Measurements from ENCODE around the gene CLDN9. TPM values are rescaled to one million over a fixed set of nuclear protein-coding genes. Genes with fewer than 3 reads are reported as not detected.

The CLDN9 gene
- total and polyA plus RNA-seq, 9 of the 15 experiments (the other 6 are each of a cell fraction or from before 2014, with no cell fraction given) = 0.12 to 0.44 (median 0.22) TPM; not detected in 4

GRCh38 chr16:3007059-3007956 lies 5.4 kb upstream of the CLDN9 start (continued):
- no peak for TF ChIP-seq ZNF431 (CRISPR knock-in tag; IDR thresholded peaks at IDR 0.05)
- no peak for TF ChIP-seq CHD2 (IDR thresholded peaks at IDR 0.05; ENCODE audit: low read depth, low read length)
- no peak for TF ChIP-seq NR3C1 (CRISPR knock-in tag; IDR thresholded peaks at IDR 0.05)
- no peak for TF ChIP-seq TRIM24 (IDR thresholded peaks at IDR 0.05)
- no peak for TF ChIP-seq TRIM28 (IDR thresholded peaks at IDR 0.05)
- TF ChIP-seq, protein P1, sequence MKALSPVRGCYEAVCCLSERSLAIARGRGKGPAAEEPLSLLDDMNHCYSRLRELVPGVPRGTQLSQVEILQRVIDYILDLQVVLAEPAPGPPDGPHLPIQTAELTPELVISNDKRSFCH (CRISPR knock-in tag; IDR thresholded peaks at IDR 0.05) = no peak
- TF ChIP-seq, protein P1 (tag; IDR thresholded peaks at IDR 0.05) = 0 out of 2 replicates have a peak, but pooled peaks have one; percentile 19
- TF ChIP-seq MECOM (CRISPR knock-in tag; IDR thresholded peaks at IDR 0.05) = 0 out of 2 replicates have a peak, but pooled peaks have one; percentile 39
- no peak for TF ChIP-seq FOXK1 (CRISPR knock-in tag; IDR thresholded peaks at IDR 0.05; ENCODE audit: borderline replicate concordance)
- TF ChIP-seq ZNF551 (CRISPR knock-in tag; IDR thresholded peaks at IDR 0.05) = no peak
- peak; percentile 84 for TF ChIP-seq CHD4 (IDR thresholded peaks at IDR 0.05; ENCODE audit: insufficient read depth, insufficient replicate concordance, low read depth, low read length, poor library complexity, severe bottlenecking)
- TF ChIP-seq ELF2 (CRISPR knock-in tag; IDR thresholded peaks at IDR 0.05) = no peak
- TF ChIP-seq, protein P2, sequence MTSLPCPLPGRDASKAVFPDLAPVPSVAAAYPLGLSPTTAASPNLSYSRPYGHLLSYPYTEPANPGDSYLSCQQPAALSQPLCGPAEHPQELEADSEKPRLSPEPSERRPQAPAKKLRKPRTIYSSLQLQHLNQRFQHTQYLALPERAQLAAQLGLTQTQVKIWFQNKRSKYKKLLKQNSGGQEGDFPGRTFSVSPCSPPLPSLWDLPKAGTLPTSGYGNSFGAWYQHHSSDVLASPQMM (CRISPR knock-in tag; IDR thresholded peaks at IDR 0.05) = no peak
- 0 out of 2 replicates have a peak, but pooled peaks have one; percentile 15 for TF ChIP-seq L3MBTL2 (IDR thresholded peaks at IDR 0.05)
- peak; percentile 57; the same call in 1 of the 2 replicates for TF ChIP-seq CTBP1 (IDR thresholded peaks at IDR 0.05; ENCODE audit: borderline replicate concordance)
- no peak for TF ChIP-seq KDM5B (IDR thresholded peaks at IDR 0.05; ENCODE audit: insufficient replicate concordance, low read depth, low read length)
- no peak for TF ChIP-seq ZNF280B (CRISPR knock-in tag; IDR thresholded peaks at IDR 0.05)
- no peak for TF ChIP-seq HDGF (IDR thresholded peaks at IDR 0.05)
- no peak; the same call in 1 of the 2 replicates for TF ChIP-seq PML (IDR thresholded peaks at IDR 0.05; ENCODE audit: low read length)
- TF ChIP-seq XRCC5 (IDR thresholded peaks at IDR 0.05; ENCODE audit: low read depth, low read length) = no peak
- TF ChIP-seq POLR2AphosphoS5 (IDR thresholded peaks at IDR 0.05; ENCODE audit: control insufficient read depth, insufficient read depth, low read depth, low read length) = peak; percentile 64
- TF ChIP-seq ZBTB17 (CRISPR knock-in tag; IDR thresholded peaks at IDR 0.05) = no peak
- TF ChIP-seq ZBTB7A (IDR thresholded peaks at IDR 0.05; ENCODE audit: borderline replicate concordance, control insufficient read depth, low read depth, low read length) = peak; percentile 63; the same call in 1 of the 2 replicates
- TF ChIP-seq ZFX (CRISPR knock-in tag; IDR thresholded peaks at IDR 0.05) = peak; percentile 66
- TF ChIP-seq, protein P3, sequence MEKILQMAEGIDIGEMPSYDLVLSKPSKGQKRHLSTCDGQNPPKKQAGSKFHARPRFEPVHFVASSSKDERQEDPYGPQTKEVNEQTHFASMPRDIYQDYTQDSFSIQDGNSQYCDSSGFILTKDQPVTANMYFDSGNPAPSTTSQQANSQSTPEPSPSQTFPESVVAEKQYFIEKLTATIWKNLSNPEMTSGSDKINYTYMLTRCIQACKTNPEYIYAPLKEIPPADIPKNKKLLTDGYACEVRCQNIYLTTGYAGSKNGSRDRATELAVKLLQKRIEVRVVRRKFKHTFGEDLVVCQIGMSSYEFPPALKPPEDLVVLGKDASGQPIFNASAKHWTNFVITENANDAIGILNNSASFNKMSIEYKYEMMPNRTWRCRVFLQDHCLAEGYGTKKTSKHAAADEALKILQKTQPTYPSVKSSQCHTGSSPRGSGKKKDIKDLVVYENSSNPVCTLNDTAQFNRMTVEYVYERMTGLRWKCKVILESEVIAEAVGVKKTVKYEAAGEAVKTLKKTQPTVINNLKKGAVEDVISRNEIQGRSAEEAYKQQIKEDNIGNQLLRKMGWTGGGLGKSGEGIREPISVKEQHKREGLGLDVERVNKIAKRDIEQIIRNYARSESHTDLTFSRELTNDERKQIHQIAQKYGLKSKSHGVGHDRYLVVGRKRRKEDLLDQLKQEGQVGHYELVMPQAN (IDR thresholded peaks at IDR 0.05; ENCODE audit: borderline replicate concordance) = no peak
- TF ChIP-seq HOXB6 (CRISPR knock-in tag; IDR thresholded peaks at IDR 0.05; ENCODE audit: borderline replicate concordance) = no peak
